Measurements from ENCODE around the gene MBP.
"Not testable (repeated sequence)": the region's sequence is repeated elsewhere in the genome, so short reads cannot be mapped to it uniquely, and the experiment has no call there.

MBP gene

DNA sequence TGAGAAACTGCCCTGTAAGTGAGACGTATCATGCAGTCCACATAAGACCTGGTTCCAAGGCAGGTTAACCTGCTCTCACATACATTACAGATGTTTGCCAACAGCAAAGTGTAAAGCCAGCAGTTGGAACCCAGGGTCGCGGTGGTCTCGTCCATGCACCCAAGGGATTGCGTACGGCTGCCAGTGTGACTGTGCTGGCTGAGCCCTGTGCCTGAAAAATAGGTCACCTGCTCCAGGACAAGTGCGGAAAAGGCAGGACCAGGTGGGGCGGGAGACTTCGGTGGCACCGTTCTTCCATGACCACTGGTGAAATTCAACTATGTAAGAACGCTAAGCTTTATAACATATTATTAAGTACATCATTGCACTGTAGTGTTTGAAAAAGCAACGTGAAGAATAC, 110.5 kb downstream of the MBP start:
- no peak for DNase-seq

DNA sequence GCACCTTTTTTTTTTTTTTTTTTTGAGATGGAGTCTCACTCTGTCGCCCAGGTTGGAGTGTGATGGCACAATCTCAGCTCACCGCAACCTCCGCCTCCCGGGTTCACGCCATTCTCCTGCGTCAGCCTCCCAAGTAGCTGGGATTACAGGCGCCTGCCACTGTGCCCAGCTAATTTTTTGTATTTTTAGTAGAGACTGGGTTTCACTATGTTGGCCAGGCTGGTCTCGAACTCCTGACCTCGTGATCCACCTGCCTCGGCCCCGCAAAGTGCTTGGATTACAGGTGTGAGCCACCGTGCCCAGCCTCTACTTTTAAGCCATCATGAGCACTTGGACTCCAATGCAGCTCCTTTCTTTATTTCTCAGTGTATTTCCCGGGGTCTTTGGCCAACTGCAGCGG, 111.1 kb downstream of the MBP start:
- not testable (repeated sequence) for DNase-seq

DNA sequence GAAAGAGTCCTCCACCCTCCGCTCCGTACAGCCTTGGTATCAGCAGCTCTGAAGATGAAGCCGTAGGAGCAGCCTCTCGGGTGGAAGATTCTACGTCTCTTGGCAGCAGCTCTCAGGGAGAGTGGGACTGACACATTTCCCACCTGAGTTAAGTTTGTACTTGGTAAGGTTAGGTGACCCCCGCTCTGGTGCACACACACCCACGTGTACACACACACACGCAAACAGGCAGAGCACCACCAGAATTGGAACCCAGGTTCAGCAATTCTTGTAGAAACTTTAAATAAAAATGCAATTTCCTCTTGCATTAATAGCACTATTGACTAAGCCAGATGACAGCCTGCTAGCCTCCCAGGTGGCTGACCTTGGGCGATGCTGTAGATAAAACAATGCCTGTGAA, 111.5 kb downstream of the MBP start:
- no peak for DNase-seq

DNA sequence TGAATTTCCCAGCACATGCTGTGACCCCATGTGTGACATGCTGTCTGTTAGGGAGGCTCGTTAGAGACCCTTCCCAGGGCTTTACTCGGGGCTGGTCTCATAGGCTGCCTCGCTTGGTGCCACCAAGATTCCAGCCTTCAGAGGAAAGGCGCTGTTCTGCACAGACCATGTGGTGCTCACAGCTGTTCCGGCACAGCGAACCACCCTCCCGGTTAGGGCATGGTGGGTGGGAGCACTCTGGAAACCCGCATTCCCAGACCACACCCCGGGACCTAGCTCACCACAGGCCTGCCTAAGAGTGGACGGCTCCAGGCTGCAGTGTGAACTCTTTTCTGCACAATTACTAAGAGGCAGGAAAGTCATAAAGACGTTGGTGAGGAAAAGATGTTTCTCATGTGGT, 112.0 kb downstream of the MBP start:
- DNase-seq = no peak

DNA sequence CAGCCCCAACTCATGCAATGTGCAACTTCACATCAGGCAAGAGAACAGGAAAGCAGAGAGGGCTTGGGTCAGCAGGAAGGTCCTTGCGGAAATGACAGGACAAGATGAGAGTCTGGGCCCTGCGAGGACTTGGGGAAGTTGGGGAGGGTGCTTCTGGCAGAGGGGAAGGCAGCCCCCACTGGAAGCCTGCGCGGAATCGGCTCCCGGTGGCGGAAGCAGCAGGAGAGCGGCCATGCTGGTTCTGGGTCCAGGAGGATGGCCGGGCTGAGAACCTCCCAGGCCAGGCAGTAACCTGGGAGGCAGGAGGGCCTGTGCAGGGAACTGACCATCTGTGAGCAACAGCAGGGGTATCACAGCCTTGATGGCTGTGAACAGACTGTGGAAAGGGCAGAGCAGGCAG, 112.9 kb downstream of the MBP start:
- no peak for DNase-seq

DNA sequence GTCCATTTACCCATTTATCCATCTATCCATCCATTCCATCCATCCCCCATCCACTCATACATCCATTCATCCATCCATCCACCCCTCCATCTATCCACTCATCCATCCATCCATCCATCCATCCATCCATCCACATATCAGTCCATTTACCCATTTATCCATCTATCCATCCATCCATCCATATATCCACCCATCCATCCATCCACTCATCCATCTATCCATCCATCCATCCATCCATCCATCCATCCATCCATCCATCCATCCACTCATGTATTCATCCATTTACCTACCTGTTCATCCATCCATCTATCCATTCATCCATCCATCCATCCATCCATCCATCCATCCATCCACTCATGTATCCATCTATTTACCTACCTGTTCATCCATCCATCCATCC, 113.9 kb downstream of the MBP start:
- not testable (repeated sequence) for DNase-seq

DNA sequence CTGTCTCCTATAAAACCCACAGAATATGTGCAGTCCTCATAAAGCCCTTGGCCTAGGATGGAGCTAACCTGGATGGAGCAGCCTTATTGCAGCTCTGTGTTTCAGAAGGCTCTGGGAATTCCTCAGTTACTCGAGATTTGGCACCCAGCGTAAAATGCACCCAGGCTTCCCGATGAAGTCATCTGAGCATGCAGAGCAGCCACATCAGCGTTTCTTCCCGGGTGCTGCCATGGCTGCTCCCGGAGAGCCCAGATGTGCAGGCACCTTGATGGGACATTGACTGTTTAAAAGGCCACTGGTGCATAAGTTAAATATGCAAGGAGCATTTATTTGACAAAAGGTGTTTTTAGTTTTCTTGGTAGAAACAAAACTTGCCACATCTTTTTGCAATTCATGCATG, 115.2 kb downstream of the MBP start:
- no peak for DNase-seq

GRCh38 chr18:77016936-77017335, 115.6 kb downstream of the MBP start:
- DNase-seq = no peak

- no peak for DNase-seq
Observed at GRCh38 chr18:77015771-77016710, 116.5 kb downstream of the MBP start.

GRCh38 chr18:77015169-77015568, 117.4 kb downstream of the MBP start:
- DNase-seq = no peak

DNA sequence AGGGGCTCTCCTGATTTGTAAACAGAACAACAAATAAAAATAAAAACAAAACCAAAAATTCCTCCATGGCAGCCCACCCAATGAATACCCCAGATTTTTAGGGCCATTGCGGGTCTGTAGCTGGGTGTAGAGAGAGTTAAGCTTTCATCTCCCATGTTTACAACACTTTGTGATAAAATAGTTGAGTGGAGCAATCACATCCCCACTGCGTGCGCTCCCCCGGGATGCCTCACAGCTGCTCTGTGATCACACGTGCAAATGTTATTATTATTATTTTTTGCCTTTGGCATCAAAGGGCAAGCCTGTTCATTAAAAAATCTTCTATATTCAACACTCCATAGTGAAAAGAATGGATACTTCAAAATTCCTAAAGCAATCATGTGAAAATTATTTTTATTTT, 118.0 kb downstream of the MBP start:
- DNase-seq = no peak

DNA sequence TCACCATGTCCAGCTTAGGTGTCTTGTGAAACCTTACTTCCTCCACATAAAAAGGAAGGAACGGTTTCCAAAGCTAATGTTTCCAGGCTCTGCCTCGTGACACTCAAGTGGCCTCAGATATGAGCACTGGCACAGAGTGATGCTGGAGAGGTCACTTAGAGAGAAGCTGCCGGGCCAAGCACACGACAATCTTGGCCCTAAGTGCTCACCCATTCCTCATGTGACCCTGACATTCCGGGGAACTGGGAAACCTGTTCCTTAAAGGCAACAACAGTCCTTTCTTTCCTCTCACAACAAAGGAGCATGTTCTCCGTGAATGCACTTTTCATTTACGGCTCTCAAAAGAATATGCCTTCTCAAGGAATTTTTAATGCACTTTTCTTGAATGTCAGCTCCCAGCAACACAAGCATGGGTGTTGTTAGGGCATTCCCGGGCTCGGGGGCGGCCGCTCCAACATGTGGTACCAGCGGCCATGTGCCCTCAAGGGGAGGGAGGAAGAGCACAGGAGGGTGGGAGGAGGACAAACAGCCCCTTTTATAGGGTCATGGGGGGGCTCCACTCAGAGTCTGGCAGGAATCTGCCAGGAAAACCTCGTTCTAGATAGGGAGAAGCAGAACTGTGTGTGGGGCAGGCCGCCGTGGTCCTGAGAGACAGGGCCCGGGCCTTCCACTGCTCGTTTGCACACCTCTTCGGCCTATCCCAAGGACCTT, 118.6 kb downstream of the MBP start:
- DNase-seq = no peak

DNA sequence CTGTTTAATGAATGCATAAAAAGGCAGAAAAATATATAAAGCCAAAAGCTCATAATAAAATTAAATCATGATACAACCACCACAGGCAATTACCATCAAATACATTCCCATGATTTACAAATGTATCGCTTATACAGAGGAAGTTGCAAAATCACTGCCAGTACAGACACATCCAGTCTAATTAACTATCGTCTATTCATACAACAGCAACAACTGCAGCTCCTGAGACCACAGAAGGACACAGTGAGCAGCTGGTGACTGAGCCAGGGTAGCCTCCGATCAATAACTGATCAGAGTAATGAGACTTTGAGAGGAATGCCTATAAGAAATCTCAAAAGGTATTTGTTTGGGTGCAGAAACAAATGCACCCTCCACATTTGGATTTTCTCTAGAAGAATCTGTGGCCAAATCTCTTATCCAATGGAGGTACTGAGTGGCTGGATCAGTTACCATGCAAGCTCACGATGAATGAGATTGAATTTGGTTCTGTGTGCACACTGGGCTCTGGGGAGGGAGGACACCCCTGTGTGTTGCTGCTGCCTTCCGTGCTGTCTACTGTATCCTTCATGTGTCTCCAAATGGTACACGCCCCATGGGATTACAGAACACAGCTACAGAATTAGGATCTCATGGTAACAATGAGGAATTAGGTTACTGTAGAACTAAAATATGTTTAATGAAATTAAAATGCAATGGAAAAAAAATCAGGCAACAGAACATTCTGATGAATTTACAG, 119.6 kb downstream of the MBP start:
- DNase-seq = no peak

GRCh38 chr18:77012120-77012519, 120.5 kb downstream of the MBP start:
- DNase-seq = no peak

GRCh38 chr18:77009675-77010074, 122.9 kb downstream of the MBP start:
- no peak for DNase-seq

DNA sequence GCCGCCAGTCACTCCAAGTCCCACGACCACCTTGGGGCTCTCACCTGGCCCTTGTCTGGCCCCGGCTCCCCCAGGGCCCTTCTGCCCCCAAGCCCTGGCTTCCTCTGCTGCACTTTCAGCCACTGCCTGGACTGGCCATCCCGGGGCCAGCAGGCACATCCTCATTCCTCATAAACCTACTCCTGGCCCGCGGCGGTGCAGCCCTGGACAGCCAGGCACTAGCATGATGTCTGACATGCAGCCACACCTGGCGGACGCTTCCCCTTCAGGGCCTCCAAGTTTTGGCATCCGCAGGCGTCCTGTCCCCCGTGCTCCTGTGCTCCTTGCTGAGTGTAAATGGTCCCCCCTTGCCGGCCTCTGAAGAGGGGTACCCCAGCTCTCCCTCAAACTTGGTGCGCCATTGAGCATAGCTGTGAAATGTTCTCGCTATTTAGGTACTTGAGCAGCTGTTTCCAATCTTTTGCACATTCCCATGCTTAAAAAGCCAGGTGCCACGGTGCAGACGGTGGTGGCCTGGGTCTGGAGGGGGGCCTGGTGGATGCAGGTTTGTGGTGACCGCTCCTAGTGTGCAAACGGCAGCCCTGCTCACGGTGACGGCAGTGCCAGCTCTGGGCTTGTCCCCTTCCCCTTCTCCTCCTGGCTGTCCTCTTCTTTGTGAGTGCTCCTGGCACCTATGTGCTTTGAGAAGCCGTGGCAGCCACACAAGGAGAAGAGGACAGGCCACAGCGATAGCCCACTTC, 123.8 kb downstream of the MBP start:
- no peak for DNase-seq

DNA sequence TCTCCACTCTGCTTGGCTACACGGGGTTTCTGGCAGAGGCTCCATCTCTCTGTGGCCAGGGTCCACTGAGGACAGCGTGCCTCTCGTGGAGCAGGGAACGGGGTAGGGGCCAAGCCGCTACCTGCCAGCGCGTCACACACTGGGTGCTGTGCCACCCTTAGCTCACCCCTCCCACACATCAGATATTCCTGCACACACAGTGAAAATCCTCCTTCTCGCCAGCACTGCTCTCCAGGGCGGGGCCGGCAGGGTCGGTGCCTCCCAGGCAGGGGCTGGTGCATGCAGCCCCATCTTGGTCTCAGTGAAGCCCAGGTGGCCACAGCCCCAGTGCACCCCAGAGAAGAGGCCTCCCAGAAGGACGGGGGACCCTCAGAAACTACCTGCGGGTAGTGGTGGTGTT, 124.6 kb downstream of the MBP start:
- DNase-seq = no peak

- no peak for DNase-seq
Observed at GRCh38 chr18:77007251-77007650, 125.3 kb downstream of the MBP start.

DNA sequence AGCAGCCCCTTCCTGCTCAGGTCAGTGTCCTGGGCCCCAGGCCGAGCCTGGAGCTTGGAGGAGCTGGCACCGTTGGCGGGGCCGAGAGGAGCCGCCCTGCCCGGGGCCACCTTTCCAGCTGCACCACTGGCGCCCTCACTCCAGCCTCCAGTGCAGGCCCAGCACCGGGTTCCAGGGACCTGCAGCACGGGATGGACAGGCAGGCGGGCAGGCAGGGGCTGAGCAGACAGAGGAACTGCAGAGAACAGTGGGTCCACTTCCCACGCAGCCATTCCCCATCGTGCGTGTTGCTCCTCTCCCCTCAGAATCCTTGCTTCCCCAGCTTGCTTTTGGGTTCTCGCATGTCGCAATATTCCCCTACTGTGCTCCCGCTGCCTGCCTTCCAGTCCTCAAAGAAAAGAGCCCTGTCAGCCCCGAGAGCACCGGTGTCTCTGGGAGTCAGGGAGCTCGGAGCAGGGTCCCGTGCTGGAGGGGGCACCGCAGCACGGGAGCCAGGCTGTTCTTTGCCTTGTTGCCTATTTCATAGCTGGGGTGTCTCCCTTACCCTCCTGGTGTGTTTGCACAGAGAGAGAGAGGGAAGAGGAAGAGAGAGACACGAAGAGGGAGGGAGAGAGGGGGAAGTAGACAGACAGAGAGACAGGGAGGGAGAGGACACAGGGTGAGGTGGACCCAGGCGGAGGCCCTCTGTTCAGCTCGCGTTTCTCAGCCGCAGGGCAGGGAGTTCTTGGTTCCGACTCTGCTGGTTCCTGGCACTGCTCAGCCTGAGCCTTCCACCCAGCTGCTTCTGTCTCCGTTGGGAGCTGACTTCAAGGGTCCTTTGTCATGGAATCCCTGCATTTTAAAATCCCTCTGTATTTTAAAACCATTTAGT, 126.0 kb downstream of the MBP start:
- DNase-seq = no peak

DNA sequence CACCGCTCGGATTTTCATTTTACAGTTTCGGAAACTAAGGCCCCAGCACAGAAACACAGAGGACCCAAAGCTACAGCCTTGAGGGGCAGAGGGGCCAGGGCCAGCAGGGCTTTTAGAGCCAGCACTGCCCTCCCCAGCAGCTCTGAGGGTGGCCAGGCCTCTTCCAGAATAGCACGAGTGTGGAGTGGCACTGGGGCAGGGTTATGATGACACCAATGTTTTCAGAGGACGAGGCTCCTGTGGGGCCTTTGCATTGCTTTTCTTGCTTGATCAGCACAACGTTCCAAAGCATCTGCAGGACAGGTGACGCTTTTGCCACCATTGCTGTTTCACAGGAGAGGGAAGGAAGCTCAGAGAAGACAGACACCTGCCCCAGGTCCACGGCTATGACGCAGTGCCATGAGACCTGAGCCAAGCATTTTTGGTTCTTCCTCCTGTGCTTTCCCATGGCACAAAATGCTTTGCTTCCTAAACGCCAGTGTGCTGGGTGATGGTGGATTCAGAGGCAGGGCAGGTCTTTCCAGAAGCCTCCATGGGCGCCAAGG, 126.9 kb downstream of the MBP start:
- no peak for DNase-seq

All from fibroblast of skin of back (primary cell).